Left lung (tissue), 10 donors: ENCODE data around the gene SCGB2A2. TPM values are rescaled to one million over a fixed set of nuclear protein-coding genes. Genes with fewer than 3 reads are reported as not detected.

Experiments
- ATAC-seq: fragments of 200-7000 bp; cut with Tn5 transposase; one replicate; pipeline ENCODE4 v1.9.1; 2020; ENCODE audit warnings: moderate library complexity
- DNase-seq, 4 donors: peaks; one replicate each; pipeline ENCODE4 v3.0.0-alpha.2; 2013 to 2020
- H3K27ac ChIP-seq, 2 donors: fragments of 200-600 bp; sonication (generic) in 1 of 2; one replicate each; pipeline versions ENCODE4 v1.5.0 to v1.8.0; 2020 to 2021
- H3K27me3 ChIP-seq, 2 donors: fragments of 200-600 bp; sonication (generic) in 1 of 2; one replicate each; pipeline versions ENCODE4 v1.5.0 to v1.8.0; 2020 to 2021
- H3K36me3 ChIP-seq, 2 donors: fragments of 200-600 bp; sonication (generic) in 1 of 2; one replicate each; pipeline versions ENCODE4 v1.5.0 to v1.8.0; 2020 to 2021
- H3K4me1 ChIP-seq, 2 donors: fragments of 200-600 bp; one replicate each; pipeline ENCODE4 v1.8.0; 2021
- H3K4me3 ChIP-seq, 2 donors: fragments of 200-600 bp; sonication (generic) in 1 of 2; one replicate each; pipeline versions ENCODE4 v1.5.0 to v1.8.0; 2020 to 2021; ENCODE audit warnings: mild to moderate bottlenecking in 1 of 2
- H3K9me3 ChIP-seq, 2 donors: fragments of 200-600 bp; sonication (generic) in 1 of 2; one replicate each; pipeline versions ENCODE4 v1.5.0 to v1.8.0; 2020 to 2021
- intact Hi-C, 2 donors: fragments of 100-400 bp; cut with DNase I; formaldehyde crosslinking; loops; one replicate each; pipeline versions ENCODE4 v1.11.2 to v1.14.2; 2022
- polyA plus RNA-seq, 6 donors: library from polyadenylated mRNA; unstranded; fragments of 120-200 nt; gene quantifications; one replicate each; pipeline ENCODE4 v1.2.1, GENCODE V29; 2013; ENCODE audit not compliant: insufficient read length in 6 of 6
- total RNA-seq, 2 donors: library from RNA; stranded (reverse); fragmentation: NEBNext Ultra II Directional; extraction: Animal tissue kit (Norgen Biotek cat#: 25700); gene quantifications; one replicate each; pipeline ENCODE4 v1.2.1, GENCODE V29; 2021
- TF ChIP-seq, protein P1 (sequence below), 2 donors: fragments of 200-600 bp; sonication (generic) in 1 of 2; IDR thresholded peaks; one replicate each; pipeline versions ENCODE4 v1.5.0 to v1.8.0; 2021; ENCODE audit warnings: antibody characterized with exemption in 2 of 2
- donor health status: DM: no; HTN: yes; CAD: no.
- donor health status: DM: no; HTN: no; CAD: no.

The SCGB2A2 gene
- total and polyA plus RNA-seq, 8 donors: not detected

DNA sequence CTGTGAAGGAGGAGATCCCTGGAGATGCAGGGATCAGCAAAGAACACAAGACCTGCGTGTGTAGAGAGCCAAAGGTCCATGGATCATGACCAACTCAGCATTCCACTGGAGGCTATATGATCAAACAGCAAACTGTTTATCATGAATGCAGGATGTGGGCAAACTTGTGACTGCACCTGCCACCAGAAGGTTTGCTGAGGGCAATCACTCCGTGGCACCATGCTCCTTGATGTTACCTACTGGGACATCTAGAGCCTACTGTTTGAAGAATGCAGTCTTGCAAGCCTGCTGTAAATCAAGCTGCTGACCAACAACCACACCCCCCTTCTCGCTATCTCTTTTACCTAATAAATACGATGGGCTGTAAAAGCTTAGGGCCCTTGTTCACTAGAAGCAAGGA is 18.3 kb upstream of the SCGB2A2 start:
- TF ChIP-seq, protein P1, sequence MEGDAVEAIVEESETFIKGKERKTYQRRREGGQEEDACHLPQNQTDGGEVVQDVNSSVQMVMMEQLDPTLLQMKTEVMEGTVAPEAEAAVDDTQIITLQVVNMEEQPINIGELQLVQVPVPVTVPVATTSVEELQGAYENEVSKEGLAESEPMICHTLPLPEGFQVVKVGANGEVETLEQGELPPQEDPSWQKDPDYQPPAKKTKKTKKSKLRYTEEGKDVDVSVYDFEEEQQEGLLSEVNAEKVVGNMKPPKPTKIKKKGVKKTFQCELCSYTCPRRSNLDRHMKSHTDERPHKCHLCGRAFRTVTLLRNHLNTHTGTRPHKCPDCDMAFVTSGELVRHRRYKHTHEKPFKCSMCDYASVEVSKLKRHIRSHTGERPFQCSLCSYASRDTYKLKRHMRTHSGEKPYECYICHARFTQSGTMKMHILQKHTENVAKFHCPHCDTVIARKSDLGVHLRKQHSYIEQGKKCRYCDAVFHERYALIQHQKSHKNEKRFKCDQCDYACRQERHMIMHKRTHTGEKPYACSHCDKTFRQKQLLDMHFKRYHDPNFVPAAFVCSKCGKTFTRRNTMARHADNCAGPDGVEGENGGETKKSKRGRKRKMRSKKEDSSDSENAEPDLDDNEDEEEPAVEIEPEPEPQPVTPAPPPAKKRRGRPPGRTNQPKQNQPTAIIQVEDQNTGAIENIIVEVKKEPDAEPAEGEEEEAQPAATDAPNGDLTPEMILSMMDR (IDR thresholded peaks at IDR 0.05): no peak

DNA sequence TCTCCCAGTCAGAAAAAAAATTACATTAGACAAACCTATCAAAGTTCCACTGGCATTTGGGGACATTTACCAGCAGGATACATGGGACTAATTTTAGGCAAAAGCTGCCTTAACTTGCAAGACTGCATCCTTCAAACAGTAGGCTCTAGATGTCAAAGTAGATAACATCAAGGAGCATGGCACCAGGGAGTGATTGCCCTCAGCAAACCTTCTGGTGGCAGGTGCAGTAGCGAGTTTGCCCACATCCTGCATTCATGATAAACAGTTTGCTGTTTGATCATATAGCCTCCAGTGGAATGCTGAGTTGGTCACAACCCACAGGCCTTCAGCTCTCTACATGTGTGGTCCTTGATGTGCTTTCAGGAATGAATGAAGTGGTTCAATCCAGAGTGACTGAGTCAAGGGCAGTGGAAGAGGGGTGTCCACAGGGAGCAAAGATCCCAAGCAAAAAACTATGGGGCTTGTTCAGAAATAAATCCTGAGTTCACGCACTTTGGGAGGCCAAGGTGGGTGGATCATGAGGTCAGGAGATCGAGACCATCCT is 15.9 kb upstream of the SCGB2A2 start:
- no peak for DNase-seq
- Histone ChIP-seq H3K27ac (no peak overlapping the region), H3K27me3 (peaks cover 0 to 7% of the 10 kb centered on the region in 2 donors), H3K9me3 (peaks cover 0 to 38% of the 10 kb centered on the region in 2 donors), H3K36me3 (no peaks in the 10 kb centered on the region), H3K4me1 (no peaks in the 10 kb centered on the region), H3K4me3 (no peak overlapping the region)
- TF ChIP-seq, protein P1 (IDR thresholded peaks at IDR 0.05): no peak
- no peak for ATAC-seq
- intact Hi-C loops: no loop called here

More for the DNA sequence above, 18.3 kb upstream of the SCGB2A2 start:
- H3K27me3 ChIP-seq: peaks cover 0 to 30% of the 10 kb centered on the region in 2 donors
- intact Hi-C loops: no loop called here
- no peak for DNase-seq
- no peaks in the 10 kb centered on the region for H3K4me1 ChIP-seq
- H3K4me3 ChIP-seq: no peak overlapping the region
- ATAC-seq: no peak
- no peaks in the 10 kb centered on the region for H3K36me3 ChIP-seq
- H3K9me3 ChIP-seq: peaks cover 0 to 38% of the 10 kb centered on the region in 2 donors
- no peak overlapping the region for H3K27ac ChIP-seq

DNA sequence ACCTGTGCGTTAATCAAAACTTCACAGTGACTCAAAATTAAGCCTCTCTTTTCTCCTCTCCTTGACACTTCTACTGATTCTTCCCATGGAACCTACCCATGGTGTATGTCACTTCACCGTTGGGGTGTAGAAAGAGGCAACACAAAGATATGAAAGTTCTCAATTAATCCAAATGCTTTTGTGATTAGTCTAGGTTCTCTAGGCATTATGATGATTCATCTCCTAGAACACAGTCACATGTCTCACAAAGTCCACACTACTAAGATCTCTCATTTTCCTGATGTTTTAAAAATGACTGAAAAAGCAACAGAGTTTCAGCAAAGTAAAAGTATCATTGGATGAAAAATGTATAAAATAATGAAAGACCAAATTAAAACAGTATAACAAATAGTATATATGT is 13.7 kb upstream of the SCGB2A2 start:
- ATAC-seq (no peak), DNase-seq (no peak)
- peaks cover 0 to 29% of the 10 kb centered on the region in 2 donors for H3K9me3 ChIP-seq
- TF ChIP-seq, protein P1 (IDR thresholded peaks at IDR 0.05): no peak
- H3K4me1 ChIP-seq: no peaks in the 10 kb centered on the region
- H3K27ac ChIP-seq: no peak overlapping the region
- intact Hi-C loops: no loop called here
- no peaks in the 10 kb centered on the region for H3K27me3 ChIP-seq
- H3K4me3 ChIP-seq: no peak overlapping the region
- no peaks in the 10 kb centered on the region for H3K36me3 ChIP-seq

DNA sequence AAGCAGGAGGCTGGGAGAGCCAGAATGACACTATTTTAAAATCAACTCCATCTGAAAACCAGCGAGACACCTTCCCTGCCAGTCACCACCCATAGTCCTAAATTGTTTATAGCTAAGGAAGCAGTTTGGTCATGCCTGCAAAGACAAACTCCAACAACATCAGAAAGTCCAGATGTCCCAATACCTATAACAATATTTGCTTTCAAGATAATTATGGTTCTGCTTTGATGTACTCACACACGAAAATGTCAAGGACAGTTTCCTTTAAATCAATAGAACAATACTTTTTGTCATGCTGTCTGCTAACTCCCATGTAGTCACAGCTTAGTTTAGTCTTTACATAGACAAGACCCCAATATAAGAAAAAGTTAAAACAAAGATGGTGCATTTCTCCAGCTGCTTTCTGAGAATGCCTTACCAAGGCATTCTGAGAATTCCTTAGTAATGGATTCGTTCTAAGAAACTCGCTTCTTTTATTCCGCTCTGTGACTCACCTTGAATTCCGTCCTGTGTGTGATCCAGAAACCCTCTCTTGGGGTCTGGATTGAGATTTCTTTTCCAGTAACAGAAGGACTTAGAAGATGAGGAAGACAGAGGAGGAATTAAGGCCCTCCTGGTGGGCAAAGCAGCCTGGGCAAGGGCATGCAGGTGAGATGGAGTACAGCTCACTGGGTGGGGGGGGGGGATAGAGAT is 9.6 kb upstream of the SCGB2A2 start:
- ATAC-seq (no peak), DNase-seq (no peak)
- Histone ChIP-seq H3K4me3 (no peak overlapping the region), H3K9me3 (no peaks in the 10 kb centered on the region), H3K27ac (no peak overlapping the region), H3K36me3 (no peaks in the 10 kb centered on the region), H3K27me3 (no peaks in the 10 kb centered on the region), H3K4me1 (no peaks in the 10 kb centered on the region)
- intact Hi-C loops: no loop called here
- TF ChIP-seq, protein P1 (IDR thresholded peaks at IDR 0.05): no peak

DNA sequence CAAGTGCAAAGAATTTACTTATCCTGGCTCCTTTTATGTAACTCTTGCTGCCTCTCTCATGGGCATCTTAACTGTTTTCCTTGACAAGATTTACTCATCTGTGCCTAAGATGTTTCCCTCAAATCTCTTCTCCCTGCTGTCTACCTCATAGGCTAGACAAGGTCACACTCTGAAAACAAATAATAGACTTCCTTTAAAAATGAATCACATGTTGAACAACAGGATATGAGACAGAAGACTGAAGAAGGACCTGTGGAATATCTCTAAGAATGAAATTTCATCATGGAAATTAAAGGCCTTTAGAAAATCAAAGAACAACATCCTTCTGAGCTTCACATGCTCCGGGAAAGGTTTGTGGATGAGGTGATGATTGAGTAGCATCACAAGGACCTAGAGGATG is 6.0 kb upstream of the SCGB2A2 start:
- no peak for ATAC-seq
- no peak overlapping the region for H3K4me3 ChIP-seq
- intact Hi-C loops: no loop called here
- H3K27ac ChIP-seq: no peak overlapping the region
- H3K36me3 ChIP-seq: no peaks in the 10 kb centered on the region
- DNase-seq: no peak
- TF ChIP-seq, protein P1 (IDR thresholded peaks at IDR 0.05): no peak
- H3K27me3 ChIP-seq: peaks cover 0 to 15% of the 10 kb centered on the region in 2 donors
- no peaks in the 10 kb centered on the region for H3K9me3 ChIP-seq
- H3K4me1 ChIP-seq: no peaks in the 10 kb centered on the region
